Caco-2 (cell line): Measurements from ENCODE around the gene FAM174B. TPM values are rescaled to one million over a fixed set of nuclear protein-coding genes. Genes with fewer than 3 reads are reported as not detected.
A peak's percentile ranks its signal among the peaks of the same experiment; 100 is the strongest.
"Not testable (repeated sequence)": the region's sequence is repeated elsewhere in the genome, so short reads cannot be mapped to it uniquely, and the experiment has no call there.

Source experiments
- BruUV-seq: library from RNA; stranded (reverse); fragments of 400-500 nt; replicated peaks from 2 replicates; lab custom pipeline; 2021; lab: Mats Ljungman, UMichigan
- CTCF ChIA-PET: fragments of 300-600 bp; sonication (Branson Sonifier 250); formaldehyde crosslinking; loops from one replicate; lab custom pipeline; 2022; ENCODE audit warnings: antibody characterized with exemption; lab: Charles Lee
- POLR2A ChIA-PET: fragments of 300-600 bp; sonication (Branson Sonifier 250); formaldehyde crosslinking; loops from one replicate; lab custom pipeline; 2022; ENCODE audit warnings: antibody characterized with exemption; lab: Charles Lee
- DNase-seq, 2 experiments: peaks; one replicate each; pipeline versions ENCODE4 v3.0.0 to v3.0.0-alpha.2; 2020 to 2022
- H3K27me3 ChIP-seq: replicated peaks from 2 replicates; pipeline ENCODE4 v1.6.0; 2011; ENCODE audit warnings: low read length; ENCODE audit not compliant: control insufficient read depth, insufficient read depth
- H3K36me3 ChIP-seq: 2 replicates; pipeline ENCODE4 v1.5.1; 2011; ENCODE audit warnings: low read length; ENCODE audit not compliant: control insufficient read depth, insufficient read depth
- H3K4me1 ChIP-seq: fragments of 250-450 bp; sonication (Bioruptor Pico); 2 replicates; pipeline ENCODE4 v1.5.1; 2020; ENCODE audit warnings: mild to moderate bottlenecking
- H3K4me3 ChIP-seq: 2 replicates; pipeline ENCODE4 v1.5.1; 2011; ENCODE audit warnings: low read depth, mild to moderate bottlenecking, control low read depth, low read length
- H3K9me3 ChIP-seq: fragments of 250-450 bp; sonication (Bioruptor Pico); 2 replicates; pipeline ENCODE4 v1.5.1; 2020; ENCODE audit warnings: mild to moderate bottlenecking, moderate library complexity
- H3K27ac Mint-ChIP-seq: one replicate; pipeline ENCODE4 v1.8.0; 2022; ENCODE audit warnings: mixed read lengths; ENCODE audit not compliant: unreplicated experiment
- H3K27me3 Mint-ChIP-seq: one replicate; pipeline ENCODE4 v1.8.0; 2022; ENCODE audit warnings: mixed read lengths; ENCODE audit not compliant: insufficient read depth, unreplicated experiment
- H3K36me3 Mint-ChIP-seq: one replicate; pipeline ENCODE4 v1.8.0; 2022; ENCODE audit warnings: mild to moderate bottlenecking, mixed read lengths; ENCODE audit not compliant: insufficient read depth, unreplicated experiment
- H3K4me1 Mint-ChIP-seq: one replicate; pipeline ENCODE4 v1.8.0; 2022; ENCODE audit warnings: low read depth, mixed read lengths; ENCODE audit not compliant: unreplicated experiment
- H3K4me3 Mint-ChIP-seq: one replicate; pipeline ENCODE4 v1.8.0; 2022; ENCODE audit warnings: mild to moderate bottlenecking, moderate library complexity, mixed read lengths; ENCODE audit not compliant: unreplicated experiment
- H3K9me3 Mint-ChIP-seq: one replicate; pipeline ENCODE4 v1.8.0; 2022; ENCODE audit warnings: mixed read lengths; ENCODE audit not compliant: unreplicated experiment
- CTCF ChIP-seq, 2 experiments: fragments of 200-600 bp in 1 of 2; IDR thresholded peaks; 1 replicate in 1 of 2; 2 replicates in 1 of 2; pipeline versions ENCODE4 v1.5.1 to v1.8.0; 2011 to 2022; ENCODE audit warnings: antibody characterized with exemption in 1 of 2, control low read depth in 1 of 2, inconsistent platforms in 1 of 2, low read depth in 1 of 2, low read length in 1 of 2, mild to moderate bottlenecking in 1 of 2, moderate library complexity in 1 of 2; ENCODE audit not compliant: insufficient read depth in 1 of 2, severe bottlenecking in 1 of 2, unreplicated experiment in 1 of 2
- intact Hi-C: fragments of 100-400 bp; cut with micrococcal nuclease; formaldehyde crosslinking; loops from one replicate; pipeline ENCODE4 v1.10.0; 2022; ENCODE audit not compliant: unreplicated experiment
- total RNA-seq: library from RNA; stranded (reverse); gene quantifications from 2 replicates; pipeline ENCODE4 v1.2.3, GENCODE V29; 2022

Gene FAM174B
- total RNA-seq, 1 experiment from 2014 or later = 79.4 TPM

- H3K27ac Mint-ChIP-seq = no peak overlapping the region
- peaks cover 46% of the 10 kb centered on the region for H3K36me3 Mint-ChIP-seq
- H3K9me3 Mint-ChIP-seq = peaks cover 12% of the 10 kb centered on the region
- intact Hi-C loops = no loop called here
- no peaks in the 10 kb centered on the region for H3K4me1 ChIP-seq
- H3K36me3 ChIP-seq = no peaks in the 10 kb centered on the region; the same call in 1 of the 2 replicates
- BruUV-seq = no TSS peak
- H3K4me3 Mint-ChIP-seq = no peak overlapping the region
- peak in 1 of 2 experiments; percentile 12 for DNase-seq
- peaks cover 15% of the 10 kb centered on the region for H3K4me1 Mint-ChIP-seq
- no peak for TF ChIP-seq CTCF (IDR thresholded peaks at IDR 0.05; ENCODE audit: insufficient read depth in 1 of 2, low read depth in 1 of 2, low read length in 1 of 2, severe bottlenecking in 1 of 2, unreplicated experiment in 1 of 2)
- H3K27me3 ChIP-seq = no peaks in the 10 kb centered on the region
- ChIA-PET CTCF (interaction anchor here (0.6 kb wide), 1 partner anchor 35 kb away, joined by 5 read pairs; no protein-coding TSS in a partner anchor), POLR2A (no interaction called here)
- H3K9me3 ChIP-seq = no peaks in the 10 kb centered on the region
- H3K4me3 ChIP-seq = no peak overlapping the region
- H3K27me3 Mint-ChIP-seq = no peaks in the 10 kb centered on the region
Measured at GRCh38 chr15:92610101-92610520, 45.5 kb downstream of the FAM174B start.

GRCh38 chr15:92608866-92609700, 46.5 kb downstream of the FAM174B start:
- Mint-ChIP-seq H3K4me1 (peaks cover 15% of the 10 kb centered on the region), H3K9me3 (peaks cover 12% of the 10 kb centered on the region), H3K27ac (no peak overlapping the region), H3K36me3 (peaks cover 36% of the 10 kb centered on the region), H3K4me3 (no peak overlapping the region), H3K27me3 (no peaks in the 10 kb centered on the region)
- no TSS peak for BruUV-seq
- no peak overlapping the region for H3K4me3 ChIP-seq
- no peaks in the 10 kb centered on the region for H3K4me1 ChIP-seq
- no peaks in the 10 kb centered on the region for H3K36me3 ChIP-seq
- peak in 1 of 2 experiments; percentile 17 for DNase-seq
- ChIA-PET CTCF (no interaction called here), POLR2A (no interaction called here)
- no peaks in the 10 kb centered on the region for H3K27me3 ChIP-seq
- no peaks in the 10 kb centered on the region for H3K9me3 ChIP-seq
- intact Hi-C loops = no loop called here
- no peak for TF ChIP-seq CTCF (IDR thresholded peaks at IDR 0.05; ENCODE audit: insufficient read depth in 1 of 2, low read depth in 1 of 2, low read length in 1 of 2, severe bottlenecking in 1 of 2, unreplicated experiment in 1 of 2)

- intact Hi-C loops, BruUV-seq, CTCF ChIA-PET: not testable (repeated sequence)
Measured at GRCh38 chr15:92606836-92607150, 48.8 kb downstream of the FAM174B start.

More at GRCh38 chr15:92606836-92607150, 48.8 kb downstream of the FAM174B start:
- H3K4me1 ChIP-seq, DNase-seq, H3K27ac Mint-ChIP-seq, H3K4me3 Mint-ChIP-seq, H3K27me3 Mint-ChIP-seq, H3K9me3 ChIP-seq, H3K27me3 ChIP-seq, POLR2A ChIA-PET, H3K4me3 ChIP-seq, H3K36me3 ChIP-seq: not testable (repeated sequence)
- H3K9me3 Mint-ChIP-seq = peaks cover 12% of the 10 kb centered on the region
- H3K4me1 Mint-ChIP-seq = peaks cover 15% of the 10 kb centered on the region
- H3K36me3 Mint-ChIP-seq = peaks cover 28% of the 10 kb centered on the region
